Measurements from ENCODE around the gene ZBTB7C. TPM values are rescaled to one million over a fixed set of nuclear protein-coding genes. Genes with fewer than 3 reads are reported as not detected.

Gene ZBTB7C
- total and polyA plus RNA-seq, 8 donors = 3.0 to 47.8 (median 19.3) TPM

- peak in 1 of 2 donors; percentile 61 for DNase-seq
- H3K27ac ChIP-seq = peak overlapping the region; percentile 25 to 93 (median 54)
- 58 to 74% (median 67%) methylated on average over 13 of the region's 13 CpGs for WGBS, 5 donors
Observed at GRCh38 chr18:48165111-48165866, 243.9 kb downstream of the ZBTB7C start.

GRCh38 chr18:48164701-48165100, 244.5 kb downstream of the ZBTB7C start:
- 68 to 79% (median 74%) methylated on average over 1 of the region's 1 CpG for WGBS, 5 donors
- H3K4me1 ChIP-seq = peaks cover 50 to 90% (median 69%) of the 10 kb centered on the region in 4 donors
- TF ChIP-seq POLR2A (IDR thresholded peaks at IDR 0.05) (no peak), CTCF (IDR thresholded peaks at IDR 0.05) (no peak), EP300 (IDR thresholded peaks at IDR 0.05) (no peak), POLR2AphosphoS5 (IDR thresholded peaks at IDR 0.05) (no peak)

More at GRCh38 chr18:48165111-48165866, 243.9 kb downstream of the ZBTB7C start:
- TF ChIP-seq CTCF (IDR thresholded peaks at IDR 0.05) = no peak
- H3K4me3 ChIP-seq = no peak overlapping the region
- H3K27me3 ChIP-seq = no peaks in the 10 kb centered on the region
- H3K36me3 ChIP-seq = no peaks in the 10 kb centered on the region
- no peaks in the 10 kb centered on the region for H3K9me3 ChIP-seq
- intact Hi-C loops (cut with DNase I; ENCODE audit: low total_unique reads) = no loop called here
- H3K4me1 ChIP-seq = peaks cover 49 to 84% (median 63%) of the 10 kb centered on the region in 4 donors

GRCh38 chr18:48164116-48164515, 245.1 kb downstream of the ZBTB7C start:
- H3K36me3 ChIP-seq = no peaks in the 10 kb centered on the region
- peak overlapping the region in 2 of 5 donors; percentile 60 to 93 for H3K27ac ChIP-seq
- WGBS, 5 donors = 78 to 90% (median 87%) methylated on average over 4 of the region's 4 CpGs
- no peak for DNase-seq
- intact Hi-C loops (cut with DNase I; ENCODE audit: low total_unique reads) = no loop called here
- TF ChIP-seq CTCF (IDR thresholded peaks at IDR 0.05) (no peak), POLR2AphosphoS5 (IDR thresholded peaks at IDR 0.05) (no peak), EP300 (IDR thresholded peaks at IDR 0.05) (no peak), POLR2A (IDR thresholded peaks at IDR 0.05) (no peak)
- H3K4me3 ChIP-seq = no peak overlapping the region
- H3K9me3 ChIP-seq = no peaks in the 10 kb centered on the region
- H3K4me1 ChIP-seq = peaks cover 50 to 92% (median 72%) of the 10 kb centered on the region in 4 donors
- no peaks in the 10 kb centered on the region for H3K27me3 ChIP-seq

More at GRCh38 chr18:48164701-48165100, 244.5 kb downstream of the ZBTB7C start:
- Histone ChIP-seq H3K27me3 (no peaks in the 10 kb centered on the region), H3K4me3 (no peak overlapping the region), H3K36me3 (no peaks in the 10 kb centered on the region), H3K9me3 (no peaks in the 10 kb centered on the region), H3K27ac (peak overlapping the region in 2 of 5 donors; percentile 60 to 93)
- DNase-seq = no peak
- intact Hi-C loops (cut with DNase I; ENCODE audit: low total_unique reads) = no loop called here

- Histone ChIP-seq H3K4me1 (peaks cover 50 to 88% (median 73%) of the 10 kb centered on the region in 4 donors), H3K27me3 (no peaks in the 10 kb centered on the region), H3K4me3 (no peak overlapping the region), H3K36me3 (no peaks in the 10 kb centered on the region), H3K9me3 (no peaks in the 10 kb centered on the region), H3K27ac (peak overlapping the region in 3 of 5 donors; percentile 2 to 93 (median 91))
- no peak for TF ChIP-seq CTCF (IDR thresholded peaks at IDR 0.05)
- intact Hi-C loops (cut with DNase I; ENCODE audit: low total_unique reads) = no loop called here
- no peak for DNase-seq
- 70 to 82% (median 72%) methylated on average over 3 of the region's 3 CpGs for WGBS, 5 donors
Observed at GRCh38 chr18:48163738-48164115, 245.5 kb downstream of the ZBTB7C start.
